H1 (cell line): ENCODE data around the gene ACOT7.

Experiments used
- ATF3 ChIP-seq: IDR thresholded peaks from 2 replicates; pipeline ENCODE4 v1.6.1; 2011; ENCODE audit warnings: low read depth, mild to moderate bottlenecking, low read length; ENCODE audit not compliant: insufficient read depth
- E2F6 ChIP-seq: IDR thresholded peaks from 2 replicates; pipeline ENCODE4 v1.6.1; 2012; ENCODE audit warnings: inconsistent platforms
- EP300 ChIP-seq, 2 experiments: IDR thresholded peaks; 1 replicate in 1 of 2; 2 replicates in 1 of 2; pipeline ENCODE4 v1.6.1; 2011 to 2012; ENCODE audit warnings: low read depth in 2 of 2, low read length in 2 of 2, mild to moderate bottlenecking in 2 of 2, borderline replicate concordance in 1 of 2, inconsistent platforms in 1 of 2, moderate library complexity in 1 of 2
- FOSL1 ChIP-seq: IDR thresholded peaks from 2 replicates; pipeline ENCODE4 v1.6.1; 2011; ENCODE audit warnings: mild to moderate bottlenecking, low read depth, low read length, moderate library complexity; ENCODE audit not compliant: insufficient read depth
- MAFK ChIP-seq: IDR thresholded peaks from 2 replicates; pipeline ENCODE4 v1.6.1; 2012; ENCODE audit warnings: low read depth, mild to moderate bottlenecking, improper control_type of control experiment, low read length
- POLR2A ChIP-seq, 2 experiments: IDR thresholded peaks; 1 replicate in 1 of 2; 2 replicates in 1 of 2; pipeline ENCODE4 v1.6.1; 2011; ENCODE audit warnings: low read depth in 2 of 2, low read length in 2 of 2, mild to moderate bottlenecking in 2 of 2; ENCODE audit errors: control extremely low read depth in 1 of 2

GRCh38 chr1:6329396-6329795 is 64.2 kb downstream of the ACOT7 start:
- TF ChIP-seq EP300 (IDR thresholded peaks at IDR 0.05; ENCODE audit: borderline replicate concordance in 1 of 2, low read depth in 2 of 2, low read length in 2 of 2) (no peak), MAFK (no peak), ATF3 (no peak), POLR2A (IDR thresholded peaks at IDR 0.05; ENCODE audit: control extremely low read depth in 1 of 2, low read depth in 2 of 2, low read length in 2 of 2) (no peak), FOSL1 (no peak), E2F6 (no peak)
